Astrocyte of the spinal cord (primary cell): ENCODE data around the gene UNC93B1.
"Not testable (repeated sequence)": the region's sequence is repeated elsewhere in the genome, so short reads cannot be mapped to it uniquely, and the experiment has no call there.

Experiments used
- DNase-seq: peaks from one replicate; pipeline ENCODE4 v3.0.0; 2011; ENCODE audit warnings: low read depth, low spot score
- H3K4me3 ChIP-seq: 2 replicates; pipeline ENCODE4 v1.5.1; 2011; ENCODE audit warnings: low read depth, mild to moderate bottlenecking, low read length, moderate library complexity
- CTCF ChIP-seq: IDR thresholded peaks from 2 replicates; pipeline ENCODE4 v1.5.1; 2012; ENCODE audit warnings: low read depth, mild to moderate bottlenecking, low read length, inconsistent platforms
- in situ Hi-C: cut with HindIII; loops from 2 replicates; pipeline ENCODE4 v1.10.0; 2017; ENCODE audit warnings: low sequenced_read_pairs

The UNC93B1 gene

GRCh38 chr11:67996622-67997474, 7.0 kb downstream of the UNC93B1 start:
- no peak overlapping the region for H3K4me3 ChIP-seq
- DNase-seq = no peak
- no peak for TF ChIP-seq CTCF
- in situ Hi-C loops = no loop called here

GRCh38 chr11:67996051-67996450, 7.8 kb downstream of the UNC93B1 start:
- DNase-seq = no peak
- H3K4me3 ChIP-seq = no peak overlapping the region
- in situ Hi-C loops = no loop called here
- TF ChIP-seq CTCF = no peak

GRCh38 chr11:67995579-67995978, 8.3 kb downstream of the UNC93B1 start:
- DNase-seq, in situ Hi-C loops, H3K4me3 ChIP-seq: not testable (repeated sequence)

- DNase-seq, in situ Hi-C loops, H3K4me3 ChIP-seq: not testable (repeated sequence)
These were observed 8.8 kb downstream of the UNC93B1 start for GRCh38 chr11:67995129-67995528.

- H3K4me3 ChIP-seq, DNase-seq, in situ Hi-C loops: not testable (repeated sequence)
These were observed 9.5 kb downstream of the UNC93B1 start for GRCh38 chr11:67994387-67994786.

- DNase-seq, H3K4me3 ChIP-seq, in situ Hi-C loops: not testable (repeated sequence)
- TF ChIP-seq CTCF = peak; percentile 49
These were observed 10.1 kb downstream of the UNC93B1 start for GRCh38 chr11:67993821-67994220.

GRCh38 chr11:67991347-67992121, 12.4 kb downstream of the UNC93B1 start:
- H3K4me3 ChIP-seq, in situ Hi-C loops: not testable (repeated sequence)

GRCh38 chr11:67990546-67991346, 13.2 kb downstream of the UNC93B1 start:
- in situ Hi-C loops, H3K4me3 ChIP-seq, DNase-seq: not testable (repeated sequence)

More at GRCh38 chr11:67991347-67992121, 12.4 kb downstream of the UNC93B1 start:
- not testable (repeated sequence) for DNase-seq

GRCh38 chr11:67985302-67985701, 18.6 kb downstream of the UNC93B1 start:
- in situ Hi-C loops = not testable (repeated sequence)

More at GRCh38 chr11:67985302-67985701, 18.6 kb downstream of the UNC93B1 start:
- not testable (repeated sequence) for H3K4me3 ChIP-seq, DNase-seq
